Central memory CD8-positive, alpha-beta T cell (primary cell): Measurements from ENCODE around the gene MAP2K5.
A peak's percentile ranks its signal among the peaks of the same experiment; 100 is the strongest.

Source experiments
- ATAC-seq: fragments of 150-1000 bp; cut with Tn5 transposase; replicated peaks from 2 replicates; pipeline ENCODE4 v1.10.0; 2022; ENCODE audit warnings: mild to moderate bottlenecking, moderate FRiP score, moderate number of reproducible peaks; ENCODE audit not compliant: poor library complexity, severe bottlenecking; ENCODE audit errors: extremely low read depth
- DNase-seq, 2 donors: peaks; one replicate each; pipeline ENCODE4 v3.0.0; 2021; ENCODE audit warnings: low spot score in 2 of 2
- H3K27ac Mint-ChIP-seq: one replicate; pipeline ENCODE4 v1.8.0; 2022; ENCODE audit warnings: low read depth, mild to moderate bottlenecking, moderate library complexity, mixed read lengths
- H3K27me3 Mint-ChIP-seq: one replicate; pipeline ENCODE4 v1.8.0; 2022; ENCODE audit warnings: mixed read lengths
- H3K36me3 Mint-ChIP-seq: one replicate; pipeline ENCODE4 v1.8.0; 2022; ENCODE audit warnings: mild to moderate bottlenecking, moderate library complexity, mixed read lengths; ENCODE audit not compliant: insufficient read depth
- H3K4me1 Mint-ChIP-seq: one replicate; pipeline ENCODE4 v1.8.0; 2022; ENCODE audit warnings: mixed read lengths
- H3K4me3 Mint-ChIP-seq: one replicate; pipeline ENCODE4 v1.8.0; 2022; ENCODE audit warnings: mild to moderate bottlenecking, moderate library complexity, mixed read lengths
- H3K9me3 Mint-ChIP-seq: one replicate; pipeline ENCODE4 v1.8.0; 2022; ENCODE audit warnings: mixed read lengths

Gene MAP2K5

GRCh38 chr15:67775250-67775649, 232.7 kb downstream of the MAP2K5 start:
- DNase-seq (no peak), ATAC-seq (no peak)
- H3K9me3 Mint-ChIP-seq: no peaks in the 10 kb centered on the region
- no peaks in the 10 kb centered on the region for H3K4me1 Mint-ChIP-seq
- H3K27ac Mint-ChIP-seq: no peak overlapping the region
- peaks cover 2% of the 10 kb centered on the region for H3K36me3 Mint-ChIP-seq
- H3K4me3 Mint-ChIP-seq: no peak overlapping the region
- H3K27me3 Mint-ChIP-seq: no peaks in the 10 kb centered on the region

GRCh38 chr15:67775998-67776397, 233.5 kb downstream of the MAP2K5 start:
- Mint-ChIP-seq H3K27ac (no peak overlapping the region), H3K27me3 (no peaks in the 10 kb centered on the region)
- ATAC-seq: no peak

GRCh38 chr15:67776600-67776999, 234.1 kb downstream of the MAP2K5 start:
- DNase-seq (no peak), ATAC-seq (no peak)
- Mint-ChIP-seq H3K4me1 (no peaks in the 10 kb centered on the region), H3K4me3 (no peak overlapping the region), H3K27ac (no peak overlapping the region), H3K36me3 (peaks cover 2% of the 10 kb centered on the region), H3K27me3 (no peaks in the 10 kb centered on the region), H3K9me3 (no peaks in the 10 kb centered on the region)

More at GRCh38 chr15:67775998-67776397, 233.5 kb downstream of the MAP2K5 start:
- Mint-ChIP-seq H3K36me3 (peaks cover 2% of the 10 kb centered on the region), H3K9me3 (no peaks in the 10 kb centered on the region), H3K4me1 (no peaks in the 10 kb centered on the region), H3K4me3 (no peak overlapping the region)
- no peak for DNase-seq

DNA sequence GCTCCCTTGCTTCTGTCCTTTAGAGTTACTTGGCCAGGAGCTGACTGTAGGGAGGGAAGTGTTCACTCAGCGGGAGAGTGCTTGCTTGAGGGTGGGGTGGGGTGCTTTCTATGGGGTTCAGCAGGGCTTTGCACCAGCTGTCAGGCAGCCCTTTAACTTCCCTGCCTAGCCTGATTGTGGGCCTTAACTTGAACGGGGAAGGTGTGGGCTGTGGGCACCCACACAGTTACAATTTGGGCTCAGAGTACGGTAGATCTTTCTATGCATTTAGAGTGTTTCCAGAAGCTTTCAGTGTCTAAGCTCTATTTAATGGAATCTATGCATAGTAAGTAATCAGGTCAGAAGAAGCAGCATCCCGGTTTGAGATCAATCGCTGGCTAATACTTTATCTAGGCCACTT, 234.6 kb downstream of the MAP2K5 start:
- no peaks in the 10 kb centered on the region for H3K9me3 Mint-ChIP-seq
- no peak overlapping the region for H3K27ac Mint-ChIP-seq
- H3K4me3 Mint-ChIP-seq: no peak overlapping the region
- H3K36me3 Mint-ChIP-seq: peaks cover 2% of the 10 kb centered on the region
- no peaks in the 10 kb centered on the region for H3K27me3 Mint-ChIP-seq
- H3K4me1 Mint-ChIP-seq: no peaks in the 10 kb centered on the region
- DNase-seq (no peak), ATAC-seq (no peak)

- Mint-ChIP-seq H3K4me3 (no peak overlapping the region), H3K27me3 (no peaks in the 10 kb centered on the region), H3K9me3 (no peaks in the 10 kb centered on the region), H3K27ac (no peak overlapping the region), H3K36me3 (peaks cover 2% of the 10 kb centered on the region), H3K4me1 (peaks cover under 1% of the 10 kb centered on the region)
- ATAC-seq (no peak), DNase-seq (no peak)
Measured at GRCh38 chr15:67777773-67778172, 235.3 kb downstream of the MAP2K5 start.

GRCh38 chr15:67778968-67779548, 236.6 kb downstream of the MAP2K5 start:
- Mint-ChIP-seq H3K9me3 (no peaks in the 10 kb centered on the region), H3K4me1 (peaks cover 14% of the 10 kb centered on the region), H3K27ac (no peak overlapping the region), H3K4me3 (no peak overlapping the region), H3K36me3 (peaks cover 4% of the 10 kb centered on the region), H3K27me3 (no peaks in the 10 kb centered on the region)
- ATAC-seq (no peak), DNase-seq (no peak)

GRCh38 chr15:67779549-67780111, 237.1 kb downstream of the MAP2K5 start:
- peaks cover 19% of the 10 kb centered on the region for H3K4me1 Mint-ChIP-seq
- H3K9me3 Mint-ChIP-seq: no peaks in the 10 kb centered on the region
- H3K4me3 Mint-ChIP-seq: no peak overlapping the region
- DNase-seq (no peak), ATAC-seq (no peak)
- no peaks in the 10 kb centered on the region for H3K27me3 Mint-ChIP-seq
- no peak overlapping the region for H3K27ac Mint-ChIP-seq
- peaks cover 4% of the 10 kb centered on the region for H3K36me3 Mint-ChIP-seq

- Mint-ChIP-seq H3K4me3 (no peak overlapping the region), H3K9me3 (no peaks in the 10 kb centered on the region), H3K27ac (no peak overlapping the region), H3K4me1 (peaks cover 31% of the 10 kb centered on the region), H3K36me3 (peaks cover 6% of the 10 kb centered on the region), H3K27me3 (no peaks in the 10 kb centered on the region)
- DNase-seq (no peak), ATAC-seq (no peak)
Measured at GRCh38 chr15:67781061-67781460, 238.6 kb downstream of the MAP2K5 start.

GRCh38 chr15:67781907-67782690, 239.6 kb downstream of the MAP2K5 start:
- Mint-ChIP-seq H3K36me3 (peaks cover 6% of the 10 kb centered on the region), H3K9me3 (no peaks in the 10 kb centered on the region), H3K4me3 (no peak overlapping the region), H3K27ac (no peak overlapping the region), H3K27me3 (no peaks in the 10 kb centered on the region), H3K4me1 (peaks cover 37% of the 10 kb centered on the region)
- DNase-seq (no peak), ATAC-seq (no peak)

DNA sequence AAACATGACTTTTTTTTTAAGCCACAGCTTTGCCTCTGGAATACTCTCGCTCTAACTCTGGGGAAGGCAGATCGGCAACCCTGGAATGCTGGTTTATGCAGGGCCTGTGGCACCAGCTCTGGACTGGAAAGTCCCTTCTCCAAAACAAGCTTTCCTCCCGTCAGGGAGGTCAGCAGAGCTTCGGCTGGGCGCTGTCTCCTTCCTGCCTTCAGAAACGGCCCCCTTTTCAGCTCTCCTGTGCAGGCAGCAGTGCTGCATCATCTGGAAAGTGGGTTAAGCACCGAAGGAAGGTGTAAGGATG, 240.1 kb downstream of the MAP2K5 start:
- no peak overlapping the region for H3K4me3 Mint-ChIP-seq
- ATAC-seq (no peak), DNase-seq (no peak)
- no peak overlapping the region for H3K27ac Mint-ChIP-seq
- H3K4me1 Mint-ChIP-seq: peaks cover 38% of the 10 kb centered on the region
- peaks cover 6% of the 10 kb centered on the region for H3K36me3 Mint-ChIP-seq
- H3K27me3 Mint-ChIP-seq: no peaks in the 10 kb centered on the region
- H3K9me3 Mint-ChIP-seq: no peaks in the 10 kb centered on the region

GRCh38 chr15:67783303-67783702, 240.8 kb downstream of the MAP2K5 start:
- Mint-ChIP-seq H3K27ac (peak overlapping the region; percentile 70), H3K4me3 (peak overlapping the region; percentile 36), H3K27me3 (no peaks in the 10 kb centered on the region), H3K4me1 (peaks cover 38% of the 10 kb centered on the region), H3K36me3 (peaks cover 6% of the 10 kb centered on the region), H3K9me3 (no peaks in the 10 kb centered on the region)
- DNase-seq (peak in 1 of 2 donors; percentile 67), ATAC-seq (peak; percentile 91)

DNA sequence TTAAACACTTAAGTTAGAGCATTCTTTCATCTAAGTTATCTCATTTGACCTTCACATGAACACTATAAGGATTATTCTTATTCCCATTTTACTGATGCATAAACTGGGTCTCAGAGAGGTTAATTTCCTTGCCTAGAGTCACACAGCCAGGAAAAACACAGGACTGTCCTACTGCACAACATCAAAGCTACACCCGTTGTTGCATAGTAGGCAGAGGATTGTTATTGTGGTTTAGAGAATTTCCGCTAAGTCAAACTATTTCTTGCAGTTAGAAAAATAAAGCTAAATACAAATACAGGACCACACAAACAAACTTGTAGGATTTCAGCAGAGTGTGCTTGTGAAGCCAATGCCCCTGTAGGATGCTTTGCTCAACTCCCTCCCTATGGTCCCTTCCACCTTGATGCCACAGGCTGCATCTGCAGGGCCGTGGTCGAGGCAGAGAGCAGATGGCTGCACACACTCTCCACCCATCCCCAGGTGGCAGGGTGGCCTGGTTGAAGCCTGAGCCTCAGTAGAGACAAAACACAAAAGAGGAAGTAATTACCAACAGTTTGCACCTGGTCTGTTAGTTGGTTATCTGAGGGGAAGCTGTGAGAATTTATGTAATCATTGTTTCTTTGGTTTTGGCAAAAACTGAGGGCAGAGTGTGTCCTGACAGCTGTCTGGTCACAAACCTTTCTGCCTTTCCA, 241.7 kb downstream of the MAP2K5 start:
- Mint-ChIP-seq H3K27ac (peak overlapping the region; percentile 80), H3K9me3 (no peaks in the 10 kb centered on the region), H3K4me3 (peak overlapping the region; percentile 53), H3K36me3 (peaks cover 5% of the 10 kb centered on the region), H3K4me1 (peaks cover 38% of the 10 kb centered on the region), H3K27me3 (no peaks in the 10 kb centered on the region)
- ATAC-seq: peak; percentile 39
- peak in 1 of 2 donors; percentile 26 for DNase-seq
